Fibroblast of villous mesenchyme (primary cell): Measurements from ENCODE around the gene FNIP2. TPM values are rescaled to one million over a fixed set of nuclear protein-coding genes. Genes with fewer than 3 reads are reported as not detected.

Source experiments
- small RNA-seq: library from RNA; depleted of rRNA; stranded (forward); fragments of <200 nt; gene quantifications from one replicate; pipeline ENCODE3, GENCODE V24; 2012
- total RNA-seq: library from RNA; depleted of rRNA; stranded (reverse); fragments of >200 nt; gene quantifications from 2 replicates; pipeline ENCODE4 v1.2.3, GENCODE V29; 2012

FNIP2 gene
- total RNA-seq, 1 donor, result 24.6 TPM

Small RNAs within 50 kb of the gene (small RNA-seq; reads per million reads assigned to genes)
- gene RF00157 (not detected), gene RNU6-128P (not detected)

Other genes with a start within 250 kb of the FNIP2 start
- 1.3 and 1.7 TPM in 2 replicates for gene RXFP1, start 247.1 kb upstream of the FNIP2 start, total RNA-seq
- 13.2 and 19.0 TPM in 2 replicates for gene C4orf46, start 97.1 kb upstream of the FNIP2 start, total RNA-seq
- gene ETFDH, start 96.7 kb upstream of the FNIP2 start, total RNA-seq, result 20.9 and 25.9 TPM in 2 replicates
- 15.8 and 27.2 TPM in 2 replicates for gene PPID, start 45.6 kb upstream of the FNIP2 start, total RNA-seq